Islet precursor cell (in vitro differentiated cells): ENCODE data around the gene ENPP3.
A peak's percentile ranks its signal among the peaks of the same experiment; 100 is the strongest.
"Not testable (repeated sequence)": the region's sequence is repeated elsewhere in the genome, so short reads cannot be mapped to it uniquely, and the experiment has no call there.

ENCODE experiments used
- DNase-seq: peaks from one replicate; pipeline ENCODE4 v3.0.0-alpha.2; 2018

The ENPP3 gene

DNA sequence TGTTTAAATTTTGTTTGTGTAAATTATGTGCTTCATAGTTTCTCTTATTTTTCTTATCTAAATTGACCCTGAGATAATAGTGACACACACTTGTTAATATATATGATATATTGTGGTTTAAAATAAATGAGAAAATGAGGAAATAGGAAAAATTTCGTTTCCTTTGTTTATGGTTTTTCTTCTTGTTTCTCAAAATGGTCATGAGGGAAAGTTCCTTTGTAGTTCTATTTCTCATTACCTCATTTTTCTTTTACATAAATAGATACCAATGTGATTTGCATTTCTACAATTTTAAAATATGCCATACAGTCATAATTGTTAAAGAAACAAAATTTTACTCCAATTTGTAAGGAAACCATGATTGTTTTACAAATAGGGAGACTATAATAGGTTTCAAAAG is 54.9 kb downstream of the ENPP3 start:
- no peak for DNase-seq

DNA sequence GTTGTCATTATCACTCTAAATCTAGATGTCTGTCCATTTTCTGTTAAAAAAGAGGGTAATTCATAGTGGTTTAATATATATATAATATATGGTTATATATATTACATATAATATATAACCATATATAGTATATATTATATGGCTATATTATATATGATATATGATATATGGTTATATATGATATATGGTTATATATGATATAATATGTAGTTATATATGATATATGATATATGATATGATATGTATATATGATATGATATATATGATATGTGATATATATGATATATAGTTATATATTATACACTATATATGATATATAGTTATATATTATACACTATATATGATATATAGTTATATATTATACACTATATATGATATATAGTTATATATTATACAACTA is 55.5 kb downstream of the ENPP3 start:
- no peak for DNase-seq

DNA sequence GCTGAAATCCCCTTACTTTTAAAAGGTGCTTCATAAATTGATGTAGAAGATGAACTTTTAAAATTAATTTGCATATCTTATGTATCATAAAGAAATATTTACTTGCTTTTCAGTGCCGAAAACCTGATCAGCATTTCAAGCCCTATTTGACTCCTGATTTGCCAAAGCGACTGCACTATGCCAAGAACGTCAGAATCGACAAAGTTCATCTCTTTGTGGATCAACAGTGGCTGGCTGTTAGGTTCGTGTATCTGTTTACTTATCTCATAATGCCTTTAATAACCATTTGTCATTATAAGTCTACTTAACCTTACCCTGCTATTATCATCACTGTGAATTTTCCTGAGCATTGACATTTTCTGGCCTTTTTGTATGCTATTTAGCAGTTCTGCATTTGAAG is 56.3 kb downstream of the ENPP3 start:
- no peak for DNase-seq

DNA sequence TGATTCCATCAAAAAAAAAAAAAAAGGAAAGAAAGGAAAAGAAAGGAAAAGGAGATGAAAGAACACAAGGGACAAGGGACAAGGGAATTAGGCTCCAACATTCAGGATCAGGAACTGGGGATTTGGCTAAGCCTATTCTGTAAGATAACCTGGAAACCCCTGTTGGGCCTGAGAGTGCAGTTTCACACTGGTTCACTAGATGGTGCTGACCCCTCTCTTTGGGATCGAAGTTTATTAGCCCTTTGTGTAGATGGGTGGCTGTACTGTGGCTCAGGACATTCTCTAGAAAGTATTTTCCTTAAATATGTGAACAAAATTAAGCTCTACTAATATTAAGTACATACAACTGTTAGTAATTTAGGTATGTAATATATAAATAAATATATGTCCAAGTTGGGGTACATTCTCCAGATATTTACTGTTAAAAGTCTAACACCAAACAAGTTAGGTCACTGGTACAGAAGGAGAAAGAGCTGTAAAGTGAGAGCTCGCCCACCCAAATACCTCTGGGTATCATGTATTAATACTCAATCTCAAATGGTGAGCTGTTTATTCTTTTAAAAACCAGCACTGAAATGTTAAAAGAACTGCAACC is 57.8 kb downstream of the ENPP3 start:
- peak; percentile 81 for DNase-seq

DNA sequence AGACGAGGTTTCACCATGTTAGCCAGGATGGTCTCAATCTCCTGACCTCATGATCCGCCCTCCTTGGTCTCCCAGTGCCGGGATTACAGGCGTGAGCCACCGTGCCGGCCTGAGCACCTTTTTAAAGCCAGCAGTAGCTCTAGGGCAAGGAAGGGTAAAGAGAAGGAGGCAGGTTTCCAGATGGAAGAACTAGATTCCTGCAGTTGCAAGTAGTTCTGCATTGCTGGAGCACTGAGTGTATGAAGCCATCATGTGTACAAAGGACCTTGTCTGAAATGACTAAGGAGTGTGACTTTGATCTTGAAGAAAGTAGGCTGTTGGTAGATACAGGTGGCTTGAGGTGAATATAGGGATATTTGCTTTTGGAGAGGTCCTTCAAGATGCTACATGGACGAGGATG is 59.9 kb downstream of the ENPP3 start:
- DNase-seq: no peak

DNA sequence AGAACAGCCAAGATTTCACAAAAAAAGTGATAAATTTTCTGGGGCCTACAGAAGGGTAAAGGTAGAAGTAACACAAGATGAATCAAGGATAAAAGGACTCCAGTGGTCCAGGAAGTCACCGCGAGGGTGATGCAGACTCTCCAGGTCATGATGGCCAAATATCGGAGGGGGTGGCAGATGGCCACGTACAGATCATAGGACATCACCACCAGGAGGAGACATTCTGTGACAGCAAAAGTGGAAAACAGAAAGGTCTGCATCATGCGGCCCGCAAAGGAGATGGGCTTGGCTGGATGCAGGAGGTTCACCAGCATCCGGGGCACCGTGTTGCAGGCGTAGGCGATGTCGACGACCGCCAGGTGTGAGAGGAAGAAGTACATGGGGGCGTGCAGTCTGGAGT is 63.7 kb downstream of the ENPP3 start:
- not testable (repeated sequence) for DNase-seq

DNA sequence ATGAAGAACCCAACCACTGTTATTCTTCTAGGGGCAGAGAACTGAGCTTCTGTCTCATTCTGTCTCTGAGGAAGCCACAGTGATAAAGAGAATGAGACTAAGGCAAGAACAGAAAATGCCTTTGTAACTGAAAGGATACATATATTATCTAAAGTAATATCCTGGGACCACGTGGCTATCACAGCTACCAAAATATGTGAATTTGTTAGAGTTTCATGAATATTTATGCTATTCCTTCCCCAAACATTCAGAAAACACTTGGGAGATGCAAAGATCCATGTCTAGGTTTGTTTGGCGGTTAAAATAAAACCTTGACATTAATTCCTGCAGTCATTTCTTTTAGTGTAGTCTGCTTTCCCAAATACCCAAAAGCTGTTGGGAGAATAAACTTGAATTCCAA is 66.8 kb downstream of the ENPP3 start:
- not testable (repeated sequence) for DNase-seq

DNA sequence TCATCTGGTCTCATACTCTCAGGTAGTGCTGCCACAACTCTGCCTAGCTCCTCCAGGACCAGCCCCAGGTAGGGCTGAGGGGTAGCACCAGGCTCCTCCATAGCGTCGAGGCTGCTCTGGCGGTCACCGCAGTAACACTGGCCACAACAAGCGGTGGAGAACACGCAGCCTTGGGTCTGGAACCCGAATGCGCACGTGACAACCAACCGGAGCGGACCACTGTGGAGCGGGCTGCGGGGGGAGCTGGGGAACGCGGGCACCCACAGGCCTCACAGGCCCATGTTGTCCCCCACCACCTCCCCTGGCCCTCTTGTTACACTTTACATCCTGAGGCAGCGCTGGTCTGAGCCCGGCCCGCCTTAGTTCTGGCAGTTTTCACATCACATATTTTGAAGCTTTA is 73.8 kb downstream of the ENPP3 start, which contains the start of gene CTAGE9:
Gene CTAGE9, minus strand, starts transcription at position 101 of the 400 bp plus-strand sequence. Its CDS starts 0 bp downstream, at position 101.
- not testable (repeated sequence) for DNase-seq

DNA sequence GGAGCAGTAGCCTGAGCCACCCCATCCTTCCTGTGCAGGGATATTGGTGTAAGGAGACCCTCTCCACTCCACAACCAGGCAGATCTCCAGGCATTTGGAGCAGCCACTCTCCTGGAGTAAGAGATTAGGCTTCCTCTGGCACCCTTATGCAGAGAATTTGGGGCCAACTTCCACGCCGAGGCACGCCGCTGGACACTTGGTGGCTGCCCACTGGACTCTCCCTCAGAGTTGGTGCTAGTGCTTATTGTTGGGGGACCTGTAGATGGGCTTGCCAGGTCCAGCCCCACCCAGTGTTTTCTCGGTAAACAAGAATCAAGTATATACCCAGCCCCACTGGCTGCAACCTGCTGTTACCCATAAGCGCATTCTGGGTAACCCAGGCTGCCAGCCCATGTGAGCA is 78.5 kb downstream of the ENPP3 start:
- DNase-seq: not testable (repeated sequence)

DNA sequence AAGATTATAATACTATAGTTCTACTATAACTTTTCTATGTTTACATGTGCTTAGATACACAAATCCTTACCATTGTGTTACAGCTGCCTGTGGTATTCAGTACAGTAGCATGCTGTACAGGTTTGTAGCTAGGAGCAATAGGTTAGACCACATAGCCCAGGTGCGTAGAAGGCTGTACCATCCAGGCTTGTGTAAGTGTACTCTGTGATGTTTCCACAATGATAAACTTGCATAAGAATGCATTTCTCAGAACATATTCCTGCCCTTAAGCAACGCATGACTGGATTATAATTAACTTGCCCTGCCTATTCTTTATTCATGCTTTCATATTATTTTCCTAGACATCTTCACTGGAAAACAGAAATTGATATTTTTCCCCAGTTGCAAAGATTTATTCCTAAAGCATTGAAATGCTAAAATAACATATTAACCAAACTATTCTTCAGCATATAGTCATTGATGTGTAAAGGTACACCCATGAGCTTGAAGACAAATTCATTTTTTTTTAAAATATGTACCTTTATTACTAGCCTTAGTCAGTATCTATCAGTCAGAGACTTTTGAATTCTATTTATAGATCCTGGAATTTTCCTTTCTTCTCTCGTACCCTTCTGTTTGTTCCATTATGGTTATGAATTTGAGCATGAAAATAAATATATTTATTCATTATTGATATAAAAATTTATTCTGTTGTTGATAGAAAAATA is 80.9 kb downstream of the ENPP3 start:
- no peak for DNase-seq

DNA sequence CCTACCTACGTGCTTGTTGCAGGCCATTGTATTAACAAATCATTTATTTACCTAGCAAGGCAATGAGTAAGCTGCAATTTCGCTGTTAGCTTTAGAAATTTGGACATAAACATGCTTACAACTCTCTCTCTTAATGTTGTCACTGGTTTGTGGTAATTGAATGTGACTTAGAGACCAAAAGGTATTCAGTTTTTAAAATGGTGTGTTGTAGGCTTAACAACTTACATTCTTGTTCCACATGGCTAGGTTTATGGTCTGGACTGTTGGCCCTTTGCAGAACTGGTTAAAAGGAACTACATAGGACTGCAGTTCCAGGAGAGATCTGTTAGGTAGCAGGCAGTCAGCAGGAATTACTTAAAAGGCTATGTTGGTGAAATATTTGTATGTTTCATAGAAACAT is 84.1 kb downstream of the ENPP3 start:
- DNase-seq: no peak

DNA sequence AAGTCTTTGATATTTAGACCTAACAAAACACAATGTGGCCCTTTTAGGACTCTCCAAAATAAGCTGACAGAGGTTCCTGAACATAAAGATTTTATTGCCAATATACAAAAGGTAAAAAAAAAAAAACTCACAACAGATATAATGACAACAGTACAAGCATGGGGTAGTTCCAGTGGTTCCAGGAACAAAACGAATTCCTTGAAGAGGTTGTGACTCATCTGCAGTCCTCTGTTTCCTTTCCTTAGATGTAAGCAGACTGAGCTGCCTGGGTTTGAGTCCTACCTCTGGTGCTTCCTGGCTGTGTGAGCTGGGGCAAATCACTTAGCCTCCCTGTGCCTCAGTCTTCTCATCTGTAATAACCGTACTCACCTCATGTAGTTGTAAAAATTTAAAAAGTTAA is 87.0 kb downstream of the ENPP3 start:
- no peak for DNase-seq

DNA sequence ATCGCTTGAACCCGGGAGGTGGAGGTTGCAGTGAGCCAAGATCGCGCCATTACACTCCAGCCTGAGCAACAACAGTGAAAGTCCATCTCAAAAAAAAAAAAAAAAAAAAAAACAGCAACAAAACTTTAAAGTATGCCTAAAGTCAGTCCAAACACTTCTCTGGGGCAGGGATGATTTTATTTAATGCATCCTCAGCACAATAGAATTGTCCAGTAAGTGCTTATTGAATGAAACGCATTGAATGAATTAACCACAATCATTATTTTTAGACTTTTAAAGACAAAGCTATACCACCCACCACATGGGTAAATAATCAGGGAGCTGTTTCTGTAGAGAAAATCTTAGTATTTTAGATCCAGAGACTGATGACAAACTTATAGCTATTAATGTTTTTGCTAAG is 90.4 kb downstream of the ENPP3 start:
- no peak for DNase-seq

DNA sequence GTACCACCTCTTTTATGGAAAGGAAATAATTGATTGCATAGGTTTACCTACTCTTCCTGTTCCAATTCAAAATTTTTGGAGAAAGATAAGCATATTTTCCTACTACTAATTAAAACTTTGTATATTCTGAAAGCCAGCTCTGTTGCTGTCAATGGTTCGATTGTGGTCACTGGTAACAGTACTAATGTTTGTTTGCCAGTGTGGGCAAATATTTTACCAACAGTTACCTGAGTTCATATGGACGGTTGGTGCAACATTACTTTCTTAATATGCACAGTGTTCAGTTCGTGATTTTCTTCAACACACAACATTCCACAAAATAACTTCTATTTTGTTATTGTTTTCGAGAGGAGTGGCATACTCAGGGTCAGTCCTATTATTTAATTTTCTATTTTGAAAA is 90.8 kb downstream of the ENPP3 start:
- DNase-seq: no peak

DNA sequence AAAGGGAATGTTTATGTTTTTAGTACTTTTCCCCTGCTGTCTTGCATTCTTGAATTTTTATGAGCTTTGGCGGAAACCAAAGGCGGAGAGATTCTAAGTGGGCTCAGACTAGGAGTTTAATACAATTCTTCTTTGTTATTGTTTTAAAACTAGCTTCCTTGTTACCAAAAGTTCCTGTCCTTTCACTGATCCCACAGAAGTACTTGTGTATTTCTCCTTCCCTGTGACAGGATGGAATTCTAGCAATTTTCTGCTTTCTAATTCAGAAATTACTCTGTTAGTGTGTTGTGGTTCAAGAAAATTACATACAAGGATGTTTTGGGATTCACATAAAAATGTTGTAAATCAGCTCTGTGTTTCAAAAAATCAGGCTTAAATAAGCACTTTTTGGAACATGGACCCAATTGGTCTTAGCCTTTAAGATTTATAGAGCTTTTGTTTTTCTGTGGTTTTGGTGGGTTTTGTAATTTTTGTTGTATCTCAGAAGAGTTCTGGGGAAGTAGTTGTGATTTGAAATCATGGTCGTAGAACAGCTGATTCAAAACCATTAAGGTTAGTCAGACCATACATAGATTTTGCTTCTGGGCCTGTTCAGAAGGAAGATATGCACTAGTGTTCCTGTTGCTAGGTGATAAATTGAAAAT is 91.3 kb downstream of the ENPP3 start:
- no peak for DNase-seq

DNA sequence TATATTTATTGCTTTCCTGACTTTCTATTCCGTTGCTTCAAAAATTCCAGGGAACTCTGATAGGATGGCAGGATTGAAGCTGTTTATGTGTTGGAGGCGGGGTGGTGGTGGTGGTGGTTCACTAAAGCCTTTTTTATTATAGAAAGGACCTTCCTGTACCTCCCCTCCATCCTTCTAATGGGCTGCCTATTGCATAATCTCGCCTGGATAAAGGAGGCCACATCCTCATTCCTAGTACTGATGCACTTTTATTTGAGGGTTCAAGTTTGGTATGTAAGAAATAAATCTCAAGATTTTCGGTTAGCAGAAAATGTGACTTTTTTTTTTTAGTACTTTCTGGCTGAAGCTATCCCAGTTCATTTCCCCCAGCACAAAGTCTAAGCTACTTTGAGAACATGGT is 92.4 kb downstream of the ENPP3 start:
- DNase-seq: no peak

DNA sequence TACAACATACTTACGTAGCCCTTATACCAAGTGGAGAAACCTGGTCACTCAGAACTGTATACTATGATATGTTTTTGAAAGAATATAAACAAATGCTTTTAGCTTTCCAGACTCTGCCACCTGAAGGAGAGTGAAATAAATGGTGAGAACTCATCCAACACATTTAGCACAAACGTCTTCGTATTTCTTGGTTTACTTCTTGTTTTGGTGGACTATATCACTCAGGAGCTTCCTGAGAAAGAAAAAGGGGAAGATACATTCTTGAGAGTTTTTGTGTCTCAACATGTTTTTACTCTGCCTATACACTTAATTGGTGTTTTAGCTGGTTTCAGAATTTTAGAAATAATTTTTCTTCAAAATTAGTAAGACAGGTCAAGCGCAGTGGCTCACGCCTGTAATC is 93.2 kb downstream of the ENPP3 start:
- no peak for DNase-seq

DNA sequence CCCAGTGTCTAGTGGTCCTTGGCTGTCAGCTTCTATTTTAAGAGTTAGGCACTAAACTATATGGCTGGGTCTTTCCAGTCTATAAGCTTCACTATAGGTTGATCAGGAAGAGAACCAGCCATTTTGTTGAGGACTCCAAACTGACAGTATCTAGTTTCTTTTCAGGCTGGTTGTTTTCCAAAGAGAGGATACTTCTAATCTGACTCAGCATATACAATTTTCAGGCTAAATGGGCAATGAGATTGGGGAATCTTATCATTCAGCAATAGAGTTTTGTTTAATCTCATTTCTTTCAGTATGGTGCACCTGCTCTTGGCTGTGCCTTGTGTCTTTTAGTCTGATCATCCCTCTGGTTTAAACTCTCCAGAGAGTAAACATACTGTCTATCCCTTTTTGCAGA is 94.1 kb downstream of the ENPP3 start:
- no peak for DNase-seq

DNA sequence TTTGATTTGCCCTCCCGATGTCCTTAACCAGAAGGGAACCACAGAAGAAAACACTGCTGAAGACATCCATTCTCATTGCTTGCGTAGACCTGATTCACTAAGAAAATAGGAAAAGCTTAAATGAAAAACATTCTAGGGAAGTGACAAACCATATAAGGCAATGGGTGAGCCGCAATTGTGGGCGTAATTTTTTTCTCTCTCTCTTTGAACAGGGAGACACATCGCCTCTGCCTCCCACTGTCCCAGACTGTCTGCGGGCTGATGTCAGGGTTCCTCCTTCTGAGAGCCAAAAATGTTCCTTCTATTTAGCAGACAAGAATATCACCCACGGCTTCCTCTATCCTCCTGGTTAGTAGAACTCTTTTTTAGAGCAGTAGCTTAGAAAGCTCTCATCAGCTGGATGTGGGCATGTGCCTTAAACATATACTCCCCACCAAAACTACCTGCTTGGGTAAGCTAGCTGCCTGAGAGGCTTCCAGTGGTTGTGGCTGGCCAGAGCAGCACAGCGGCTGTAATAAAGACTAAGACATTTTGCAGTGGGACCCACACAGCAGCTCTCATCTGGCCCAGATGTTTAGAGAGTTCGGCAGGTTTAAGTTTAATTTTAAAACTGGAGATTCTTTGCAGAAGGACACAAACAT is 96.4 kb downstream of the ENPP3 start:
- no peak for DNase-seq

DNA sequence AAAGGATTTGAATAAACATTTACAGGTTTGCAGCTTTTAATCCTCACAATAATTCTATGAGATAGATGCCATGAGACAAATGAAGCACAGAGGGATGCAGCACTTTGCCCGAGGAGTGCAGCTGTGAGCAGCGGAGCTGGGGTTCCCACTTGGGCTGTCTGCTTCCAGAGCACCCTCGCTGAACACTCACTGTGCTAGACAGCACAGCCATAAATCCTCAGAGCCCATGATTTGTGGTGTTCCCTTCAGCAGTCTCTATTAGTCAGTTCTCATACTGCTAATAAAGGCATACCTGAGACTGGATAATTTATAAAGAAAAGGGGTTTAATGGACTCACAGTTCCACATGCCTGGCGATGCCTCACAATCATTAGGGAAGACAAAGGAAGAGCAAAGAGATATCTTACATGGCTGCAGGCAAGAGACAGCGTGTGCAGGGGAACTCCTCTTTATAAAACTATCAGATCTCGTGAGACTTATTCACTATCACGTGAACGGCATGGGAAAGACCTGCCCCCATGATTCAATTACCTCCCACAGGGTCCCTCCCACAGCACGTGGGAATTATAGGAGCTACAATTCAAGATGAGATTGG is 99.0 kb downstream of the ENPP3 start:
- no peak for DNase-seq

DNA sequence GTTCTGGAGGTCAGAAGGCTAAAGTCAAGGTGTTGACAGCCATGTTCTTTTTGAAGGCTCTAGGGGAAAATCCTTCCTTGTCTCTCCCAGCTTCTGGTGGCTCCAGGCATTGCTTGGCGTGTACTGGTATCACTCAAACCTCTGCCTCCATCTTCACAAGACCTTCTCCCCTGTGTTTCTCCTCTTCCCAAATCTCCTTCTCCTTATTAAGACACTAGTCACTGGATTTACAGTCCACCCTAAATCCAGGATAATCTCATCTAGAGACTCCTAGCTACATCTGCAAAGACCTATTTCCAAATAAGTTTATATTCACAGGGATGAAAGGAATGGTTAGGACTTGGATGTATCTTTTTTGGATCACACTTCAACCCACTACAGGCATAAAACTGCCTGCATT is 99.7 kb downstream of the ENPP3 start:
- no peak for DNase-seq

DNA sequence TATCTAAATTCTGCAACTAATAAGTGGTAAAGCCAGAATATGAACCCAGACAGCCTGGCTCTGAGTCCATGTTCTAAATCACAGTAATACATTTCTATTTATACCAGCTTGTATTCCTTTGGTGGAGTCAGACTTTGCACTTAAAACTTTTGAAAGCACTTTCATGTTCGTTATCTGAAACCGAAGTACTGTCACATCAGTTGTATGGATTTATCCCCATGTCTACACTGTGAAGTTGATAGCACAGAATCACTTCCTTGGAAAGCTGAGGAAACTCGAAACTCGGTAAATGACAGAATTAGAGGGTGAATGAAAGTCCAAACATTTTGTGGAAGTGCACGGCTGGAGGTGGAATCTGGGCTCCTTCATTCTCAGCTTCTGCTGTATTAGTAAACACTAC is 102.0 kb downstream of the ENPP3 start:
- DNase-seq: no peak

DNA sequence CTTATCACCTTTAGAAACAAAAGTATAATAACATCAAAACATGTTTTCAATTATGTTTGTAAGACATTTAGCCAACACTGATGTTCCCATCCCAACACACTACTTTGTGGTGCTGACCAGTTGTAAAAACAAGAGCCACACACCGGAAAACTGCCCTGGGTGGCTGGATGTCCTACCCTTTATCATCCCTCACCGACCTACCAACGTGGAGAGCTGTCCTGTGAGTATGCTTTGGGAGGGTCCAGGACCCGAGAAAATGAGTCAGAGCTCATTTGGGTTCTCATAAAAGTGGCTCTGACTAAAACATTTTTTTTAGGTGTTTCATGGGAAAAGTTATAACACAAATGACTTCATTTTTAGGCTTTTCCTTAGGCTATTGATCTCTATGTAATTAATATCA is 103.1 kb downstream of the ENPP3 start:
- DNase-seq: no peak
